GM12864 (cell line): ENCODE data around the gene RPN2.

Experiments used
- DNase-seq: peaks from one replicate; pipeline ENCODE4 v3.0.0-alpha.2; 2011; ENCODE audit warnings: low read depth
- H3K4me3 ChIP-seq: 2 replicates; pipeline ENCODE4 v1.5.1; 2011; ENCODE audit warnings: mild to moderate bottlenecking, low read depth, low read length, control low read depth
- CTCF ChIP-seq: IDR thresholded peaks from 2 replicates; pipeline ENCODE4 v1.5.1; 2011; ENCODE audit warnings: low read depth, mild to moderate bottlenecking, moderate library complexity, low read length, control low read depth, inconsistent platforms; ENCODE audit errors: missing control alignments

RPN2 gene

GRCh38 chr20:37229357-37229756, 50.2 kb downstream of the RPN2 start:
- H3K4me3 ChIP-seq, result no peak overlapping the region
- no peak for DNase-seq
- TF ChIP-seq CTCF, result no peak

GRCh38 chr20:37230200-37230599, 51.1 kb downstream of the RPN2 start:
- H3K4me3 ChIP-seq, result no peak overlapping the region
- TF ChIP-seq CTCF, result no peak
- DNase-seq, result no peak

- DNase-seq, result no peak
- no peak overlapping the region for H3K4me3 ChIP-seq
- TF ChIP-seq CTCF, result no peak
Observed at GRCh38 chr20:37231947-37232630, 53.0 kb downstream of the RPN2 start.

GRCh38 chr20:37233548-37234253, 54.6 kb downstream of the RPN2 start:
- TF ChIP-seq CTCF, result no peak
- no peak for DNase-seq
- H3K4me3 ChIP-seq, result no peak overlapping the region

- no peak for TF ChIP-seq CTCF
- no peak for DNase-seq
- H3K4me3 ChIP-seq, result no peak overlapping the region
Observed at GRCh38 chr20:37234254-37234581, 55.1 kb downstream of the RPN2 start.

- no peak for TF ChIP-seq CTCF
- no peak for DNase-seq
- no peak overlapping the region for H3K4me3 ChIP-seq
Observed at GRCh38 chr20:37235065-37235464, 55.9 kb downstream of the RPN2 start.

GRCh38 chr20:37236462-37236861, 57.3 kb downstream of the RPN2 start:
- no peak overlapping the region for H3K4me3 ChIP-seq
- DNase-seq, result no peak
- TF ChIP-seq CTCF, result no peak
